GM23338 (cell line): ENCODE data around the gene MPO.

ENCODE experiments used
- CTCF ChIP-seq, 2 experiments: fragments of 200-600 bp in 1 of 2; sonication (generic) in 1 of 2; conservative IDR thresholded peaks; 2 replicates each; pipeline versions ENCODE4 v1.5.1 to v1.6.1; 2016 to 2017; ENCODE audit warnings: antibody characterized with exemption in 2 of 2, low read depth in 2 of 2, mild to moderate bottlenecking in 2 of 2, moderate library complexity in 1 of 2
- EZH2 ChIP-seq: fragments of 200-600 bp; sonication (generic); IDR thresholded peaks from one replicate; pipeline ENCODE4 v1.8.0; 2017; ENCODE audit warnings: antibody characterized with exemption, mild to moderate bottlenecking, low read depth; ENCODE audit not compliant: unreplicated experiment
- EZH2phosphoT487 ChIP-seq: fragments of 200-600 bp; sonication (generic); IDR thresholded peaks from one replicate; pipeline ENCODE4 v1.8.1; 2018; ENCODE audit warnings: antibody characterized with exemption; ENCODE audit not compliant: unreplicated experiment
- POLR2AphosphoS5 ChIP-seq: IDR thresholded peaks from 2 replicates; pipeline ENCODE4 v1.6.1; 2016; ENCODE audit warnings: antibody characterized with exemption, low read depth

GRCh38 chr17:58244963-58245362 is 35.8 kb downstream of the MPO start:
- TF ChIP-seq CTCF (conservative IDR thresholded peaks at IDR 0.05; ENCODE audit: low read depth in 2 of 2) (no peak), EZH2phosphoT487 (no peak), POLR2AphosphoS5 (no peak), EZH2 (no peak)
